ENCODE results near the gene EXOC2. TPM values are rescaled to one million over a fixed set of nuclear protein-coding genes. Genes with fewer than 3 reads are reported as not detected.

EXOC2 gene
- total and polyA plus RNA-seq, 8 donors, result 2.5 to 10.3 (median 6.4) TPM

GRCh38 chr6:508614-509013, 184.3 kb downstream of the EXOC2 start:
- Histone ChIP-seq H3K27ac (no peak overlapping the region), H3K9me3 (no peaks in the 10 kb centered on the region), H3K4me1 (no peaks in the 10 kb centered on the region), H3K4me3 (no peak overlapping the region), H3K27me3 (no peaks in the 10 kb centered on the region), H3K36me3 (no peaks in the 10 kb centered on the region)
- TF ChIP-seq CTCF (IDR thresholded peaks at IDR 0.05), result no peak
- WGBS, 2 donors, result 93 to 96% methylated on average over 3 of the region's 3 CpGs
- DNase-seq (no peak), ATAC-seq (no peak), FAIRE-seq (no peak)
- intact Hi-C loops (cut with DNase I), result no loop called here

- H3K36me3 ChIP-seq, result no peaks in the 10 kb centered on the region
- intact Hi-C loops (cut with DNase I), result no loop called here
- no peaks in the 10 kb centered on the region for H3K4me1 ChIP-seq
- no peak overlapping the region for H3K4me3 ChIP-seq
- no peak for DNase-seq
- no peaks in the 10 kb centered on the region for H3K9me3 ChIP-seq
- ATAC-seq, result no peak
- H3K27ac ChIP-seq, result no peak overlapping the region
- FAIRE-seq, result no peak
- WGBS, 2 donors, result 80 to 91% methylated on average over 9 of the region's 9 CpGs
- H3K27me3 ChIP-seq, result no peaks in the 10 kb centered on the region
- TF ChIP-seq CTCF (IDR thresholded peaks at IDR 0.05), result no peak
Measured at GRCh38 chr6:508006-508405, 184.9 kb downstream of the EXOC2 start.

GRCh38 chr6:506920-507622, 185.9 kb downstream of the EXOC2 start:
- Histone ChIP-seq H3K9me3 (no peaks in the 10 kb centered on the region), H3K27me3 (no peaks in the 10 kb centered on the region), H3K36me3 (no peaks in the 10 kb centered on the region), H3K4me3 (no peak overlapping the region), H3K4me1 (no peaks in the 10 kb centered on the region), H3K27ac (no peak overlapping the region)
- intact Hi-C loops (cut with DNase I), result no loop called here
- DNase-seq (no peak), FAIRE-seq (no peak), ATAC-seq (no peak)
- 60 to 65% methylated on average over 1 of the region's 1 CpG for WGBS, 2 donors
- TF ChIP-seq CTCF (IDR thresholded peaks at IDR 0.05), result no peak

- intact Hi-C loops (cut with DNase I), result no loop called here
- TF ChIP-seq CTCF (IDR thresholded peaks at IDR 0.05), result no peak
- FAIRE-seq (no peak), DNase-seq (no peak), ATAC-seq (no peak)
- H3K4me3 ChIP-seq, result no peak overlapping the region
- no peaks in the 10 kb centered on the region for H3K9me3 ChIP-seq
- H3K36me3 ChIP-seq, result no peaks in the 10 kb centered on the region
- no peaks in the 10 kb centered on the region for H3K4me1 ChIP-seq
- H3K27me3 ChIP-seq, result no peaks in the 10 kb centered on the region
- WGBS, 2 donors, result 73% methylated on average over 4 of the region's 4 CpGs
- no peak overlapping the region for H3K27ac ChIP-seq
Measured at GRCh38 chr6:506508-506907, 186.4 kb downstream of the EXOC2 start.

- Histone ChIP-seq H3K27me3 (no peaks in the 10 kb centered on the region), H3K4me1 (no peaks in the 10 kb centered on the region), H3K36me3 (no peaks in the 10 kb centered on the region), H3K9me3 (no peaks in the 10 kb centered on the region), H3K27ac (no peak overlapping the region), H3K4me3 (no peak overlapping the region)
- FAIRE-seq (no peak), ATAC-seq (no peak), DNase-seq (no peak)
- WGBS, 2 donors, result 85 to 89% methylated on average over 10 of the region's 10 CpGs
- intact Hi-C loops (cut with DNase I), result no loop called here
- no peak for TF ChIP-seq CTCF (IDR thresholded peaks at IDR 0.05)
Measured at GRCh38 chr6:505374-505773, 187.6 kb downstream of the EXOC2 start.

Measured in pancreas (tissue), 10 donors.